T-cell (primary cell): ENCODE results near the gene LAMC3. TPM values are rescaled to one million over a fixed set of nuclear protein-coding genes. Genes with fewer than 3 reads are reported as not detected.

Source experiments
- ATAC-seq, 4 experiments: fragments of 200-7000 bp in 3 of 4; fragments of 150-1000 bp in 1 of 4; cut with Tn5 transposase; replicated peaks in 1 of 4; 1 replicate in 3 of 4; 2 replicates in 1 of 4; pipeline ENCODE4 v1.10.0; 2021; ENCODE audit warnings: moderate library complexity in 3 of 4, mild to moderate bottlenecking in 2 of 4, moderate number of reproducible peaks in 1 of 4
- CTCF ChIA-PET, 2 donors: fragments of 300-600 bp; sonication (Branson Sonifier 250); formaldehyde crosslinking; loops; one replicate each; lab custom pipeline; 2022; ENCODE audit warnings: antibody characterized with exemption in 2 of 2; lab: Charles Lee
- POLR2A ChIA-PET, 2 donors: fragments of 300-600 bp; sonication (Branson Sonifier 250); formaldehyde crosslinking; loops; one replicate each; lab custom pipeline; 2022; ENCODE audit warnings: antibody characterized with exemption in 2 of 2; lab: Charles Lee
- DNase-seq, 35 experiments: peaks; one replicate each; pipeline versions ENCODE4 v3.0.0 to v3.0.0-alpha.2; 2013 to 2023
- H3K27ac ChIP-seq: one replicate; pipeline ENCODE4 v1.5.1; 2013; ENCODE audit warnings: low read length
- H3K27me3 ChIP-seq, 2 experiments: replicated peaks in 1 of 2; 1 replicate in 1 of 2; 2 replicates in 1 of 2; pipeline versions ENCODE4 v1.6.1 to v1.7.0; 2013; ENCODE audit warnings: low read length in 1 of 2, mixed read lengths in 1 of 2; ENCODE audit not compliant: control insufficient read depth in 2 of 2, insufficient read depth in 2 of 2; ENCODE audit errors: extremely low read depth in 1 of 2
- H3K36me3 ChIP-seq, 2 donors: 1 replicate in 1 of 2; 2 replicates in 1 of 2; pipeline versions ENCODE4 v1.6.1 to v1.7.0; 2013; ENCODE audit warnings: low read length in 1 of 2; ENCODE audit not compliant: control insufficient read depth in 2 of 2, insufficient read depth in 1 of 2; ENCODE audit errors: extremely low read depth in 1 of 2
- H3K4me1 ChIP-seq, 2 experiments: 1 replicate in 1 of 2; 2 replicates in 1 of 2; pipeline versions ENCODE4 v1.6.1 to v1.7.0; 2013; ENCODE audit warnings: low read length in 2 of 2, mixed read lengths in 1 of 2; ENCODE audit not compliant: insufficient read depth in 2 of 2, control insufficient read depth in 1 of 2; ENCODE audit errors: extremely low read depth in 1 of 2
- H3K4me3 ChIP-seq, 2 donors: 1 replicate in 1 of 2; 2 replicates in 1 of 2; pipeline versions ENCODE4 v1.5.1 to v1.7.0; 2013; ENCODE audit warnings: mild to moderate bottlenecking in 2 of 2, low read length in 1 of 2, moderate library complexity in 1 of 2; ENCODE audit not compliant: control insufficient read depth in 1 of 2; ENCODE audit errors: extremely low read depth in 1 of 2
- H3K9me3 ChIP-seq: 2 replicates; pipeline ENCODE4 v1.7.0; 2013
- H3K27ac Mint-ChIP-seq, 2 donors: one replicate each; pipeline ENCODE4 v1.8.0; 2020 to 2021; ENCODE audit warnings: mild to moderate bottlenecking in 2 of 2, mixed read lengths in 2 of 2
- H3K27me3 Mint-ChIP-seq, 2 donors: one replicate each; pipeline ENCODE4 v1.8.0; 2021 to 2022; ENCODE audit warnings: mixed read lengths in 2 of 2
- H3K36me3 Mint-ChIP-seq: one replicate; pipeline ENCODE4 v1.8.0; 2021; ENCODE audit warnings: mixed read lengths
- H3K4me1 Mint-ChIP-seq, 3 donors: one replicate each; pipeline ENCODE4 v1.8.0; 2020 to 2022; ENCODE audit warnings: mixed read lengths in 3 of 3, mild to moderate bottlenecking in 1 of 3
- H3K4me3 Mint-ChIP-seq, 3 donors: one replicate each; pipeline ENCODE4 v1.8.0; 2020 to 2022; ENCODE audit warnings: mild to moderate bottlenecking in 3 of 3, mixed read lengths in 3 of 3, moderate library complexity in 3 of 3
- H3K9me3 Mint-ChIP-seq, 3 donors: one replicate each; pipeline ENCODE4 v1.8.0; 2020 to 2022; ENCODE audit warnings: mixed read lengths in 3 of 3
- WGBS: methylation state at CpG from one replicate; pipeline ENCODE4 v1.1.5; 2013; ENCODE audit warnings: missing lambda C conversion rate; ENCODE audit not compliant: insufficient coverage; 5-methylcytosine and 5-hydroxymethylcytosine counted together
- total RNA-seq, 35 experiments: library from RNA in 6 of 35; stranded (reverse) in 6 of 35; fragments of 120-200 nt in 1 of 35; gene quantifications; one replicate each; pipeline versions ENCODE4 v1.2.1 to v1.2.4 and lab custom pipeline; 2013 to 2026

The LAMC3 gene
- total RNA-seq, 5 donors from 2014 or later (not counting 1 experiment from before 2014, with no cell fraction given), result 0.35 to 3.7 (median 1.8) TPM

GRCh38 chr9:131018621-131019020 lies 9.6 kb downstream of the LAMC3 start:
- H3K36me3 Mint-ChIP-seq, result no peaks in the 10 kb centered on the region
- peaks cover 17 to 33% of the 10 kb centered on the region in 2 donors for H3K27me3 Mint-ChIP-seq
- no peak overlapping the region for H3K27ac Mint-ChIP-seq

GRCh38 chr9:131019388-131020239 lies 10.6 kb downstream of the LAMC3 start:
- Histone ChIP-seq H3K27me3 (peaks cover 0 to 27% of the 10 kb centered on the region in 2 experiments), H3K9me3 (no peaks in the 10 kb centered on the region), H3K4me1 (no peaks in the 10 kb centered on the region), H3K27ac (no peak overlapping the region), H3K36me3 (no peaks in the 10 kb centered on the region), H3K4me3 (no peak overlapping the region)
- ChIA-PET CTCF (interaction anchor here in 1 of 2 donors (0.7 kb wide), 1 partner anchor 34 kb away, joined by 6 read pairs; no protein-coding TSS in a partner anchor), POLR2A (interaction anchor here in 1 of 2 donors (0.7 kb wide), 1 partner anchor 44 kb away, joined by 5 read pairs; no protein-coding TSS in a partner anchor)
- 86% methylated on average over 11 of the region's 15 CpGs for WGBS
- no peaks in the 10 kb centered on the region for H3K9me3 Mint-ChIP-seq
- no peaks in the 10 kb centered on the region for H3K4me1 Mint-ChIP-seq
- ATAC-seq (no peak), DNase-seq (no peak)
- H3K4me3 Mint-ChIP-seq, result no peak overlapping the region
- H3K27ac Mint-ChIP-seq, result no peak overlapping the region
- H3K27me3 Mint-ChIP-seq, result peaks cover 17 to 31% of the 10 kb centered on the region in 2 donors
- no peaks in the 10 kb centered on the region for H3K36me3 Mint-ChIP-seq

More at GRCh38 chr9:131018621-131019020, 9.6 kb downstream of the LAMC3 start:
- Mint-ChIP-seq H3K4me3 (no peak overlapping the region), H3K9me3 (no peaks in the 10 kb centered on the region), H3K4me1 (no peaks in the 10 kb centered on the region)
- DNase-seq, result no peak
- H3K9me3 ChIP-seq, result no peaks in the 10 kb centered on the region
- no peak overlapping the region for H3K27ac ChIP-seq
- ChIA-PET CTCF (no interaction called here), POLR2A (no interaction called here)
- no peaks in the 10 kb centered on the region for H3K4me1 ChIP-seq
- no peak for ATAC-seq
- no peaks in the 10 kb centered on the region for H3K36me3 ChIP-seq
- WGBS, result 67% methylated on average over 5 of the region's 6 CpGs
- H3K4me3 ChIP-seq, result no peak overlapping the region
- H3K27me3 ChIP-seq, result peaks cover 0 to 31% of the 10 kb centered on the region in 2 experiments

- POLR2A ChIA-PET, result no interaction called here
- H3K36me3 ChIP-seq, result no peaks in the 10 kb centered on the region
- no peaks in the 10 kb centered on the region for H3K9me3 ChIP-seq
- Mint-ChIP-seq H3K9me3 (no peaks in the 10 kb centered on the region), H3K36me3 (no peaks in the 10 kb centered on the region), H3K4me1 (no peaks in the 10 kb centered on the region), H3K27ac (no peak overlapping the region), H3K27me3 (peaks cover 17 to 33% of the 10 kb centered on the region in 2 donors), H3K4me3 (no peak overlapping the region)
- H3K27me3 ChIP-seq, result peaks cover 0 to 25% of the 10 kb centered on the region in 2 experiments
- H3K4me3 ChIP-seq, result no peak overlapping the region
- no peaks in the 10 kb centered on the region for H3K4me1 ChIP-seq
- ATAC-seq (no peak), DNase-seq (no peak)
- CTCF ChIA-PET, result no interaction called here
- no peak overlapping the region for H3K27ac ChIP-seq
- 100% methylated on average over 1 of the region's 2 CpGs for WGBS
Observed at GRCh38 chr9:131020388-131020787, 11.4 kb downstream of the LAMC3 start.

DNA sequence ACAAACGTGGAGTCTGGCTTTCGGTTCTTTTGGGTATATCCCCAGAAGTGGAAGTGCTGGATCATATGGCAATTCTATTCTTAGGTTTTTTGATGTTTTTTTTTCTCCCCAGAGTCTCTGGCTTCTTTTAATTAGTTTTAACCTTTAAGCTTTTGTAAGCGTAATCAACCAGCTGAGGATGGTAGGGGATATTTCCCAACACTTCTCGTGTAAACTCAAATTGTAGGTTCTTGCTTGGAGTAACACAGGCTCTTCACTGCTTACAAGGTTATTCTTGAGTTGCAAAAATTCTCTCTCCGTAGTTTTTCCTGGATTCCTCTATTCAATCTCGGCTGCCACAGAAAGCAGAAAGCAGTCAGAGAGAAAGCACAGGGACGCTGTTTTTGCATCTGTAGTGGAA lies 11.9 kb downstream of the LAMC3 start:
- 78% methylated on average over 4 of the region's 7 CpGs for WGBS
- Mint-ChIP-seq H3K27ac (no peak overlapping the region), H3K36me3 (no peaks in the 10 kb centered on the region), H3K27me3 (peaks cover 17 to 29% of the 10 kb centered on the region in 2 donors), H3K4me1 (no peaks in the 10 kb centered on the region), H3K9me3 (no peaks in the 10 kb centered on the region), H3K4me3 (no peak overlapping the region)
- Histone ChIP-seq H3K4me3 (no peak overlapping the region), H3K27ac (no peak overlapping the region), H3K9me3 (no peaks in the 10 kb centered on the region), H3K4me1 (no peaks in the 10 kb centered on the region), H3K36me3 (no peaks in the 10 kb centered on the region), H3K27me3 (peaks cover 0 to 25% of the 10 kb centered on the region in 2 experiments)
- no peak for DNase-seq
- ChIA-PET POLR2A (no interaction called here), CTCF (no interaction called here)
- ATAC-seq, result no peak

- CTCF ChIA-PET, result no interaction called here
Observed at GRCh38 chr9:131021785-131022184, 12.8 kb downstream of the LAMC3 start.

GRCh38 chr9:131024978-131025868 lies 16.2 kb downstream of the LAMC3 start:
- Mint-ChIP-seq H3K27ac (no peak overlapping the region), H3K4me1 (no peaks in the 10 kb centered on the region), H3K27me3 (peaks cover 2 to 10% of the 10 kb centered on the region in 2 donors), H3K36me3 (no peaks in the 10 kb centered on the region), H3K4me3 (no peak overlapping the region), H3K9me3 (no peaks in the 10 kb centered on the region)
- Histone ChIP-seq H3K9me3 (no peaks in the 10 kb centered on the region), H3K4me1 (no peaks in the 10 kb centered on the region), H3K4me3 (no peak overlapping the region), H3K27me3 (peaks cover 0 to 15% of the 10 kb centered on the region in 2 experiments), H3K27ac (no peak overlapping the region), H3K36me3 (no peaks in the 10 kb centered on the region)
- ATAC-seq (no peak), DNase-seq (no peak)
- ChIA-PET POLR2A (no interaction called here), CTCF (no interaction called here)
- 69% methylated on average over 8 of the region's 15 CpGs for WGBS

More at GRCh38 chr9:131021785-131022184, 12.8 kb downstream of the LAMC3 start:
- peaks cover 17 to 24% of the 10 kb centered on the region in 2 donors for H3K27me3 Mint-ChIP-seq
- POLR2A ChIA-PET, result no interaction called here
- H3K4me3 Mint-ChIP-seq, result no peak overlapping the region
- H3K4me1 Mint-ChIP-seq, result no peaks in the 10 kb centered on the region
- no peak for DNase-seq
- whole genome bisulfite sequencing, result 88% methylated on average over 3 of the region's 7 CpGs
- H3K27ac ChIP-seq, result no peak overlapping the region
- H3K27ac Mint-ChIP-seq, result no peak overlapping the region
- no peak for ATAC-seq
- H3K9me3 ChIP-seq, result no peaks in the 10 kb centered on the region
- no peak overlapping the region for H3K4me3 ChIP-seq
- H3K36me3 ChIP-seq, result no peaks in the 10 kb centered on the region
- H3K36me3 Mint-ChIP-seq, result no peaks in the 10 kb centered on the region
- H3K9me3 Mint-ChIP-seq, result no peaks in the 10 kb centered on the region
- no peaks in the 10 kb centered on the region for H3K4me1 ChIP-seq
- H3K27me3 ChIP-seq, result peaks cover 0 to 25% of the 10 kb centered on the region in 2 experiments
